GM20000 (cell line): ENCODE results near the gene GALR3.
"Not testable (repeated sequence)": the region's sequence is repeated elsewhere in the genome, so short reads cannot be mapped to it uniquely, and the experiment has no call there.

Experiments
- DNase-seq: peaks from one replicate; pipeline ENCODE4 v3.0.0; 2012; ENCODE audit warnings: low spot score
- TF ChIP-seq, protein P1 (sequence below): IDR thresholded peaks from 2 replicates; pipeline ENCODE4 v1.5.1; 2012; ENCODE audit warnings: mild to moderate bottlenecking, control low read depth; ENCODE audit errors: extremely low read depth, missing control alignments

Gene GALR3

DNA sequence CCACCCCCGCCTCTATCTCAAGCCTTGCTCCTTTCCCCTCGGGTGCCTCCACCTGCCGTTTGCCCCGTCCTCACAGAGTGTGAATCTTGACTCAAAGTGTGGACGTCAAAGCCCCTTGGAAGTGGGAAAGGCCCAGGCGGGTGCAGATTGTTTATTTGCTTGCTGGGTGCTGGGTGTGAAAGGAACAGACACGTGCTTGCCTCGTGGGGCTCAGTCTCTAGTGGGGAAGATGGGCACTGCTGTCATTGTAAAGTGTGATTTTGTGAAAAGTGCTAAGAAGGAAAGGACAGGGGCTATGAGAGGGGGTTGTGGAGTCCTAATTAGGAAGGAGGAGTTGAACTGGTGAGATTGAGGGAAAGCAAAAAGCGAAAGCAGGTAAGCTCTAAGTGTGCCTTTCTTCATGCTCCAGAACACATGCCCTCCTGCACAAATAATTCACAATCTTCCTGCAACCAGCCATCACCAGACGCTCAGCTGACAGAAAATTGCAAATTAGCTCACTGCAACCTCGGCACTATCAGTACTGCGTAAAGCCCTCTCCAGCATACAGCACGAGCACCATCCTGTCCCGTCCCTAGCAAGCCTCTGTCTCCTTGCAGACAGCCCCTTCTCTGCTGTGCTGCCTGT, 25.2 kb upstream of the GALR3 start:
- TF ChIP-seq, protein P1, sequence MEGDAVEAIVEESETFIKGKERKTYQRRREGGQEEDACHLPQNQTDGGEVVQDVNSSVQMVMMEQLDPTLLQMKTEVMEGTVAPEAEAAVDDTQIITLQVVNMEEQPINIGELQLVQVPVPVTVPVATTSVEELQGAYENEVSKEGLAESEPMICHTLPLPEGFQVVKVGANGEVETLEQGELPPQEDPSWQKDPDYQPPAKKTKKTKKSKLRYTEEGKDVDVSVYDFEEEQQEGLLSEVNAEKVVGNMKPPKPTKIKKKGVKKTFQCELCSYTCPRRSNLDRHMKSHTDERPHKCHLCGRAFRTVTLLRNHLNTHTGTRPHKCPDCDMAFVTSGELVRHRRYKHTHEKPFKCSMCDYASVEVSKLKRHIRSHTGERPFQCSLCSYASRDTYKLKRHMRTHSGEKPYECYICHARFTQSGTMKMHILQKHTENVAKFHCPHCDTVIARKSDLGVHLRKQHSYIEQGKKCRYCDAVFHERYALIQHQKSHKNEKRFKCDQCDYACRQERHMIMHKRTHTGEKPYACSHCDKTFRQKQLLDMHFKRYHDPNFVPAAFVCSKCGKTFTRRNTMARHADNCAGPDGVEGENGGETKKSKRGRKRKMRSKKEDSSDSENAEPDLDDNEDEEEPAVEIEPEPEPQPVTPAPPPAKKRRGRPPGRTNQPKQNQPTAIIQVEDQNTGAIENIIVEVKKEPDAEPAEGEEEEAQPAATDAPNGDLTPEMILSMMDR = no peak
- no peak for DNase-seq

DNA sequence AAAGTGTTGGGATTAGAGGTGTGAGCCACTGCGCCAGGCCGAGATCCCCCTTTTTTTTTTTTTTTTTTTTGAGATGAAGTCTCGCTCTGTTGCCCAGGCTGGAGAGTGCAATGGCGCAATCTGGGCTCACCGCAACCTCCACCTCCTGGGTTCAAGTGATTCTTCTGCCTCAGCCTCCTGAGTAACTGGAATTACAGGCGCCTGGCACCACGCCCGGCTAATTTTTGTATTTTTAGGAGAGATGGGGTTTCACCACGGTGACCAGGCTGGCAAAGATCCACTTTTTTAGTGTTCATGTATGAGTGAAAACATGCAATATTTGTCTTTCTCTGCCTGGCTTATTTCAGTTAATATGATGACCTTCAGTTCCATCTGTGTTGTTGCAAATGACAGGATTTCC, 23.2 kb upstream of the GALR3 start:
- DNase-seq = not testable (repeated sequence)

DNA sequence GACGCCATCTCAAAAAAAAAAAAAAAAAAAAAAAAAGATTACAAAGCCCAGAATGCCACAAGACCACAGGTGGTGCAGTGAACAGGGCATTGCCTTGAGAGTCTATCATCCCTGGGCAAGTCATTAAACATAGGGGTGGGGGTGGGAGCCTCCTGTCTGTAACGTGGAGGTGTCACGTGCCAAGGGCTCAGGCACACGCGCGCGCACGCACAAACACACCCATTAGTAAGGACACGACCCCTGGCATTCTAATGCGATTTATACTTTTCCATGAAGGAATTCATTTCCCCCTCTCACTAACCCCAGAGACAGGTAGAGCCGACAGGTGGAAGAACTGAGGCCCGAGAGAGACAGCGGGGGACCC, 21.3 kb upstream of the GALR3 start:
- no peak for DNase-seq
- TF ChIP-seq, protein P1 = no peak

DNA sequence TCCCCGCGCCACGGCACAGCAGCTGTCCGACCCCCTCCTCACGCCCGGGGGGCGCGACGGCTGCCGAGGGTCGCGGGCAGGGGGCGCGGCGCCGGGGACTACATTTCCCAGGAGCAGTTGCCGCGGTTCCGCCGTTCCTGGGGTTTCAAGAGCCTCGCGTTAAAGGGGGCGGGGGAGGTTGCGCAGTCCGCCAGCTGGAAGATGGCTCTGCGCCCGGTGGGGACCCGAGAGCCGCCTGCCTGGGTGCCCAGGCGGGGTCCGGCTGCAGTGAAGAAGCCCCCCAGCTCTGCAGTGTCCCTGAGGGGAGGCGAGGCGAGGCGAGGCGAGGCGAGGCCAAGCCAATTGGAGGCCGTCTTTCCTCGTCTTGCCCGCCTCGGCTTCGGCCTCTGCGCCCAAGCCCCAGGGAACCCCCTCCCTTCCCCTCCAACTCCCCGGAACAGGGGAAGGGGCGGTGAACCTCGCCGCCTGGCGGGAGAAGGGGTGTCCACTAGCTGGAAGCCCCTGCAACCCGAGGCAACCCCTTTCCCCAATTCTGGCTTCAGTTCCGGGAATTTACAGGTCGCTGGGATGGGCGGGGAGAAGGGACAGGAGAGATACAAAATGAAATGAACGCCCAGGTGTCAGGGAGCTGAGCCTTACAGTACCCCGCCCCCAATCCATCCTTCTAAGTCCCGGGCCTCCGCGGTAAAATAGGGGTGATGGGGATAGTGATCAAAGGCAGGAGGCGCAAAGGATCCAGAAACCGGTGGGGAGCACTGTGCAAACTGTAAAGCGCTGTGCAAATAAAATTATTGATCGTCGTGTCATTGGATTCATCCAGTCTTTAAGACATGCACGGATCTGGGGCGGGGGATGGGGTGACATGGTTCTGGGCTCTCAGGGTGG, 20.6 kb upstream of the GALR3 start:
- TF ChIP-seq, protein P1 = no peak
- DNase-seq = peak; percentile 62

DNA sequence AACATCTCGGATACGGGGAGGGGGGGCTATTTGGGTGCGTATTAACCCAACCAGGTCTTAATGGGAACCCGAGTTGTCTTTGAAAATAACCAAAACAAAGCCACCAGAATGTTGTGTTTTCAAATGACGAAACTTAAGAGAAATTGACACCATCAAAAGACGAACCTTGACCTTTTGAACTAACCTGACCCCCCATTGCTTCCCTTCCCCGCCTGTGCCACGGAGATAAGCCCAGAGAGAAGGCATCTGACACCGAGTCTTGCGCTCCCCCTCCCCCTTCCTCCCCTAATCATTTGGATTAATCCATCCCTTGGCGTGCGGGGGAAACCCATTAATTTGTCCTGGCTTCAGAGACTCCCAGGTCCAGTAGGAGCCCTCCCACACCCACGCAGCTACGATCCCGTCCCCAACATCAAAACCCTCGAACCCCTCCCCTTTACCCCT, 20.0 kb upstream of the GALR3 start:
- DNase-seq = no peak
- TF ChIP-seq, protein P1 = no peak

DNA sequence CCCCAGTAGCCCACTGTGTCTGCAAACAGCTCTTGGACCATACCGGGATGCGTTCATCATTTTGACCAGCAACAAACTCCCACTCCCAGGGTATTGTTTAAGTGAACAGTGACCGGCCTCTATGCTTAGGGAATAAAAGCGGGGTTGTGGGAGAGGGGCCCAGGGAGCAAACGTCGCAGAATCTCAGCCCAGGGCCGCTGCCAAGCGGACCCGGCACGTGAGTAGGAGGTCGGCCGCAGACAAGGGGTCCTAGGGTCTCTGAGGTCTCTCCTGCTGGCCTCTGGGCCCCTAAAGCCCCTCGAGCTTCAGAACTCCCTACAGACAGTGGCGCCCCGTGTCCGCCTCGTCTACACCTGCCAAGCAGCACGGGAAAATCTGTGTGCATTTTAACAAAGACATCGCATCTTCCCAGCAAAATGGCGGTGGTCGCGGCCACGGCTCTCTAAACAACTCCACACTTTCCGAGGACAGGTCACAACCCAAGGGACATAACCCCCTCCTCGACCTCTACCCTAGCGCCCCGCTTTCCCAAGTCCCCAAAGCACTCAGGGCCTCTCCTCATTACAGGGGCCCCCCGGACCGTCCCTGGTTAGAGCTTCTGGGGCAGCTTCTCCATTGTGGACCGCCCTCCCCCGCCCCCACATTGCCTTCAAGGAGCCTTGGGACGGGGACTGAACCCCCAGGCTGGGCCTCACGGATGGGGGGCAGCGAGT, 19.4 kb upstream of the GALR3 start:
- no peak for DNase-seq

DNA sequence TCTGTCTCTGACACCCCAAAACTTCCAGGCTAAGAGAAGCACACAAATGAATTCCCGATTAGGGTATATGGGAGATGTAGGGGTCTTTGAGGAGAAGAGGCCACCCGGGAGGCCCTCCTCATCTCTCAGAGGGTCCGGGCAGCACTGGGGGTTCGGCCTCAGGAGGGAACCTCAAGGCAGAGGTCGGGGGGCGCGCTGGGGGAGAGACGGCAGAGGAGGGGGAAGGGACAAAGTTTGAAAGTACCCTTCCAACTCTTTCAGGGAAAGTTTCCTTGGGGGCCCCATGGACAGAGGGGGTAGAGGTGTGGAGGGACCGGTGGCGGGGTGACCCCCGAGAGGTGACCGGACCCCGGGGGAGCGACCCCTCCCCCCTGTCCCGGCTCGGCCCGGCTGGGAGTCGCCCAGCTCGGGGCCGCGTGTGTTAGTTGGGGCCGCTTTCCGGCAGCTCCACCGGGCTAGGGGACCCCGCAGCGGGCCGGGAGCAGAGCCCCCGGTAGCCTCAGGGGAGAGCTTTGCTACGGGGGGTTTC, 18.8 kb upstream of the GALR3 start:
- no peak for DNase-seq

More for the DNA sequence above, 19.4 kb upstream of the GALR3 start:
- TF ChIP-seq, protein P1 = no peak

More for the DNA sequence above, 18.8 kb upstream of the GALR3 start:
- TF ChIP-seq, protein P1 = no peak
